IPS-20b (cell line): ENCODE results near the gene JARID2.

Source experiments
- H3K27ac ChIP-seq: one replicate; pipeline ENCODE4 v1.5.1; 2013; ENCODE audit warnings: low read length
- H3K27me3 ChIP-seq: 2 replicates; pipeline ENCODE4 v1.6.1; 2013; ENCODE audit warnings: mild to moderate bottlenecking, low read length, inconsistent platforms; ENCODE audit not compliant: insufficient read depth
- H3K36me3 ChIP-seq: 2 replicates; pipeline ENCODE4 v1.6.1; 2013; ENCODE audit warnings: low read depth, mild to moderate bottlenecking, inconsistent platforms, low read length, moderate library complexity; ENCODE audit not compliant: insufficient read depth
- H3K4me1 ChIP-seq: 2 replicates; pipeline ENCODE4 v1.6.1; 2013; ENCODE audit warnings: mild to moderate bottlenecking, control low read depth, inconsistent platforms, low read length, moderate library complexity; ENCODE audit not compliant: insufficient read depth
- H3K4me3 ChIP-seq: 2 replicates; pipeline ENCODE4 v1.5.1; 2013; ENCODE audit warnings: mild to moderate bottlenecking, low read length, inconsistent platforms
- H3K9ac ChIP-seq: 2 replicates; pipeline ENCODE4 v1.6.1; 2013; ENCODE audit warnings: low read depth, mild to moderate bottlenecking, inconsistent platforms, low read length, moderate library complexity
- H3K9me3 ChIP-seq: 2 replicates; pipeline ENCODE4 v1.6.1; 2013; ENCODE audit warnings: mild to moderate bottlenecking, low read depth, low read length, inconsistent platforms; ENCODE audit not compliant: insufficient read depth

The JARID2 gene

DNA sequence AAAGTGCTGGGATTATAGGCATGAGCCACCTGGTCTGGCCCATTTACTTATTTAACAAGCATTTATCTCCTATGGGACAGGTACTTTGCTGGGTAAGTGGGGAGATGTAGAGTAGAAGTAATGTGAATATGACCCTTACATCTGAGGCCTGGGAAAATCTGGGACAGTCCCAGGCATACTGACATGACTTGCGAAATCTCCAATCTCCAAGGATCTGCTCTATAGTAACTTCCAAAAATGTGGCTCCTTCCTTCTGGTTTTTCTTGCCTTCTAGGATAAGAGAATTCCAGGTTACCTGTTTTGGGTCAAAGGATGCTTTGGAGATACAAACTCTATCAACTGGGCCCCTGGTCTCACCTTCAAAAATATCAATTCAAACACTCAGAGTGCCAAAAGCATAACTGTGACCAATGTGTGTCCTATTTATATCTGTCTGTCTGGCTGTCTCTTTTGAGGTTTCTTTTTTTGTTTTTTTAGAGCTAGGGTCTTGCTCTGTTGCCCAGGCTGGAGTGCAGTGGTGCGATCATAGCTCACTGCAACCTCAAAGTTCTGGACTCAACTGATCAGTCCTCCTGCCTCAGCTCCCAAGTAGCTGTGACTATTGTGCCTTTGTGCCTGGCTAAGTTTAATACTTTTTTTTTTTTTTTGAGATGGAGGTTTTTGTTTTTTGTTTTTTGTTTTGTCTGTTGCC is 11.7 kb upstream of the JARID2 start:
- H3K9me3 ChIP-seq: no peaks in the 10 kb centered on the region
- no peak overlapping the region for H3K9ac ChIP-seq
- peaks cover under 1% of the 10 kb centered on the region; the same call in 1 of the 2 replicates for H3K4me1 ChIP-seq
- no peaks in the 10 kb centered on the region for H3K36me3 ChIP-seq
- no peaks in the 10 kb centered on the region for H3K27me3 ChIP-seq
- H3K27ac ChIP-seq: no peak overlapping the region
- H3K4me3 ChIP-seq: no peak overlapping the region

DNA sequence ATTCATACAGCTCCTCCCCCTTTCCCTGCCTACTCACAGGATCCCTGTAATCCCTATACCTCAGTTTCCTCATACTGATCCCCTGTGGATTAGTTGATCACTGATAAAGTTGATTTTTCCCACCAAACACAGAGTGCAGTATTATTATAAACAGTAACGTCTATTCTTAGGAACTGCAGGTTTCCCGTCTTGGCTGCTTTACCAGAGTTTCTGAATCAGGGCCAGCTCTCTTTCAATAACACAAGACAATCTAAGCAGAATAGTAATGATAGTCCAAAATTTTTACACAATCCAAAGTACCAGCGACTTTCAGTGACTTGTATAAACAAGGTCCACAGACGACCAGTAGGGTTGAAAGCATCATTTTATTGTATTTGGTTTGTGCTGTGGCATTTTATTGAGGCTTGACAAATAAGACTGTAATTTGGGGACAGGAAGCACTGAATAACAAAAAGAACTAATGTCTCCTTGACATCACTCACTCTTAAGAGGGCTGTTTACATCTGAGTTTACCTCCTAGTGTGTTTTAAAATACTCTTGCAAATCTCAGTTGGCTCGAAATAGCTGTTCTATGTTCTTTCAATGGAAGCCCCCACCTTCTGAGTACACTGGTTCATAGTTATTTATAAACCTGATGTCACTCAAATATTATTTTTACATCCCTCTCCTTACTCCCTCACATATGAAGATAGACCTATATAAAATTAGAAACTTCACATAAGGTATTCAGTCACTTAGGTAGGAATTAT is 6.1 kb upstream of the JARID2 start:
- Histone ChIP-seq H3K9me3 (no peaks in the 10 kb centered on the region), H3K9ac (peak overlapping the region; percentile 40; the same call in 1 of the 2 replicates), H3K27me3 (no peaks in the 10 kb centered on the region), H3K4me3 (peak overlapping the region; percentile 3; the same call in 1 of the 2 replicates), H3K27ac (peak overlapping the region; percentile 23), H3K4me1 (peaks cover 39% of the 10 kb centered on the region), H3K36me3 (no peaks in the 10 kb centered on the region)

DNA sequence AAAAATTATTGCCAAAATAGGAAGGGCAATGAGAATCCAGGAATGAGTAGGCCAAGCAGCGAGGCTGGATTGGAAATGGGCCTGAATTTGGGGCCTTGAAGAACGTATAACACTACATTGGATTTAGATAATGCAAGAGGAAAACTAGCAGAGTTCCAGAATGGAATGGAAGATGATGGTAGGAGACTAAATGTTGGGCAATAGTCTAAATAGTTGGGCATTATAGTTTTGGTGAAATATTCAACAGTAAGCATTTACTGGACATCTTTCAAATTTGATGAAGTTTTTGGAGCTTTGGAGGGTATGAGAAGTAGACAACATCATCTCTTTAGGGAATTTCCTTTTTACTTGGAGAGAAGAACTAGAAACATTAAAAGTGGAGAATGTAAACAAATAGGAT is 3.4 kb upstream of the JARID2 start:
- Histone ChIP-seq H3K4me3 (peak overlapping the region; percentile 100), H3K4me1 (peaks cover 39% of the 10 kb centered on the region), H3K9me3 (no peaks in the 10 kb centered on the region), H3K27me3 (no peaks in the 10 kb centered on the region), H3K27ac (peak overlapping the region; percentile 62), H3K36me3 (0 out of 2 replicates have a peak, but pooled peaks cover 10% of the 10 kb centered on the region), H3K9ac (peak overlapping the region; percentile 69; the same call in 1 of the 2 replicates)

DNA sequence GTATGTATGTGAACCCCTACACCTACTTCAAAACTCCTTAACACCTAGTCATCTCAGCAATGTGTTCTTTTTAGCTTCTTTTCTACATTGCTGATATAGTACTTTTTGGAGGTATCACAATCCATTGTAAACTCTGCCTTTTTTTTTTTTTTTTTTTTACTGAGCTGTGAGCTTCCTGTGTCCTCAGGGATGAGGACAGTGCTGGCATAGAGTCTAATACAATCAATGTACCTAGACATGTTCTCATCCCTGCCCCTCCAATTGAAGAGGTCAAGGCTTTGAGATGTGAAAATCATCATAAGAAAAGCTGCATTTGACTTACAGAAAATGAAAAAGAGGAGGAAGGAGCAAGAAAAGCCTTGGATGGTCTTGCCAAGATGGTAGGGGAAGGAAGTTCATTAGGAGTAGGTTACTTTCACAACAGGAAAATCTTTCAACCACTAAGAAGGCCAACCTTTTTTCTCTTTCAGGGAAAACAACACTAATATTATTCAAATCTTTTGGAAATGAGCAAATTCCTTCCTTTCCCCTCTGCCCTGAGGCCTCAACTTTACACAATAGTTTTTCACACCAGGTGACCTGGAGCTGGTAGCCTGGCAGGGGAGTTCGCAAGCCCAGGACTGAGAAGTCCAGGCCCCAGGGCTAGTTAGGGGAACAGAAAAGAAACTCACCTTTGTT is 2.8 kb upstream of the JARID2 start:
- H3K4me3 ChIP-seq: peak overlapping the region; percentile 100
- peak overlapping the region; percentile 69; the same call in 1 of the 2 replicates for H3K9ac ChIP-seq
- peaks cover 39% of the 10 kb centered on the region for H3K4me1 ChIP-seq
- H3K27ac ChIP-seq: peak overlapping the region; percentile 62
- no peaks in the 10 kb centered on the region for H3K27me3 ChIP-seq
- no peaks in the 10 kb centered on the region for H3K9me3 ChIP-seq
- H3K36me3 ChIP-seq: 0 out of 2 replicates have a peak, but pooled peaks cover 10% of the 10 kb centered on the region

DNA sequence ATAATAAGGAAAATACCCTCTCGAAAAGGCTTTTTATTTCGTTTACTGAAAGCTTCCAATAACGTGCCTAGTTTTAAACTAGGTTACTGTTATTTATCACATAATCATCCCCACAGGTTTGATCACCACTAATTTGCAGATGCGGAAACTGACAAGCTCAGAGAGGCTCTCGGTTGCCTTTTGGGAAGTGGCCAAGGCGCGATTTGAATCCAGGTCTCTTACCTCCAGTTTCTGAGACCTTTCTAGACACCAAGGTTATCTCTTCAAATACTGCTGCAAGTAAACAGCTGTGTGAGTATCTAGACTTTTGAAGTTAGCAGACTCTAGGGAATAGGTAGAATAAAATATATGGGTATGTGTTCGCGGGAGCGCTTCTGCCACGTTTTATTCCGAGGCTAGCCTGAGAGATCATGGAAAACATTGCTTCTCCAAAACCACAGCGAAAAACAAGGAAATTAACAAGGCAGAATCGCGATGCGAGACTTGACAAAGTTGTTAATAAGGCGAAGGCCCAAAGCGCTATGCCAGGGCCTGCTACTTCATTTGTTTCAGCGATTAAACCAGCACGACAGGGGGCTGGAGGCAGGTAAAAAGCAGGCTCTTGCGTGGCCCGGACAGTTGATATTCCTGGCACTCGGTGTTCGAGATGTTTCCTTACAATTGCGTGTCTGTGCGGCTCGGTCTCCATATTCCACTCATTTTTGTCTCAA is 1.8 kb upstream of the JARID2 start:
- Histone ChIP-seq H3K4me3 (peak overlapping the region; percentile 100), H3K9ac (peak overlapping the region; percentile 69), H3K9me3 (no peaks in the 10 kb centered on the region), H3K27me3 (no peaks in the 10 kb centered on the region), H3K36me3 (0 out of 2 replicates have a peak, but pooled peaks cover 10% of the 10 kb centered on the region), H3K4me1 (peaks cover 39% of the 10 kb centered on the region), H3K27ac (peak overlapping the region; percentile 52)

DNA sequence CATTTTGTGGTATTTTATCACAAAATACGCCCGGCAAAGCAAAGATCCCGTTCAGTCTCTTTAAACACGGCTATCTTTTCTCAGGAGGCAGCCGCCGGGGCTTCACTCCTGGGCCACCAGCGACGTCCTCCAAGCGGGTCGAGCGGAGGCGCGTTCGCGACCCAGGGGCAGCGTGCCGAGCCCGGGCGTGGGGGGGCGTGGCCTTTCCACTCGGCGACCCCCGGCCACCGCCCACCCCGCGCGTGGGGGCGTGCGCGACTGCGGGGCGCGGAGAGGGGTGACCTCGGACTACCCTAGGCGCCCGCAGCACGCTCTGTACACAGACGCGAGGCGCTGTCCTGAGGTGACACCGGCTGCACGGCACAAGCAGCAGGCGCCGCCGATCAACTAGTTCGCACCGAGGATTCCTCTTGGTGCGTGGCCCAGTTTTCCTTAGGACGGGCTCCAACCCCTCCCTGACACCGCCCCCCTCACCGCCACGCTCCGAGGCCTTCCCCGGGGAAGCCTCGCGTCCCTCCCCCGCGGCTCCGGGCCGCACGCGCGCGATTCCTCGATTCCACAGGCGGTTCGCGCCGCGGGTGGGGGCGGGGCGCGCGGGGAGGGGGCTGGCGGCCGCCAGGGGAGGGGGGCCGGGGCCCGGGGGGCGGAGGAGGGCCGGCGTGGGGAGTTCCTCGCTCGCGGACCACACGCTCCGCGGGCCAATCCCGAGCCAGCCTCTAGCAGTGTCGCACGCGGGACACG is 1.1 kb upstream of the JARID2 start:
- Histone ChIP-seq H3K36me3 (0 out of 2 replicates have a peak, but pooled peaks cover 10% of the 10 kb centered on the region), H3K27ac (no peak overlapping the region), H3K4me3 (peak overlapping the region; percentile 100), H3K4me1 (peaks cover 35% of the 10 kb centered on the region; the same call in 1 of the 2 replicates), H3K27me3 (no peaks in the 10 kb centered on the region), H3K9ac (peak overlapping the region; percentile 78), H3K9me3 (no peaks in the 10 kb centered on the region)

DNA sequence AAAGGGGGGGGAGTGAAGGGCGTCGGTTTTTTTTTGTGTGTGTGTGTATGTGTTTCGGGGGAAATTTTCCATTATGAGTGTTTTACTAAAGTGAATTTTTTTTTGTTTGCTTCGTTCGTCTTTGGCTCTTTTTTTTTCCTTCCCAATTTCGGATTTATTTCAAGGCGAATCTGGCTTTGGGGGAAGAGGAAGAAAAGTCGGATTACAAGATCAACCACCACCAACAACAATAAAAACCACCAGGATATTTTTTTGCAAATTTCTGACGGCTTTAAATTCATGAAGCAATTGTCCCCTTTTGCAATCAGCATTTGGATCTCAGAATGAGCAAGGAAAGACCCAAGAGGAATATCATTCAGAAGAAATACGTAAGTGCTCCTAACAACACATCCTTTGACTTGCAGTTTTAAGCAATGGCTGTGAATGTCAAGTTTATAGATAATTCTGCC is 372 bp downstream of the JARID2 start:
- no peaks in the 10 kb centered on the region for H3K9me3 ChIP-seq
- H3K27ac ChIP-seq: peak overlapping the region; percentile 73
- 0 out of 2 replicates have a peak, but pooled peaks cover 10% of the 10 kb centered on the region for H3K36me3 ChIP-seq
- H3K4me1 ChIP-seq: peaks cover 35% of the 10 kb centered on the region; the same call in 1 of the 2 replicates
- H3K4me3 ChIP-seq: peak overlapping the region; percentile 100
- H3K27me3 ChIP-seq: no peaks in the 10 kb centered on the region
- peak overlapping the region; percentile 98 for H3K9ac ChIP-seq

DNA sequence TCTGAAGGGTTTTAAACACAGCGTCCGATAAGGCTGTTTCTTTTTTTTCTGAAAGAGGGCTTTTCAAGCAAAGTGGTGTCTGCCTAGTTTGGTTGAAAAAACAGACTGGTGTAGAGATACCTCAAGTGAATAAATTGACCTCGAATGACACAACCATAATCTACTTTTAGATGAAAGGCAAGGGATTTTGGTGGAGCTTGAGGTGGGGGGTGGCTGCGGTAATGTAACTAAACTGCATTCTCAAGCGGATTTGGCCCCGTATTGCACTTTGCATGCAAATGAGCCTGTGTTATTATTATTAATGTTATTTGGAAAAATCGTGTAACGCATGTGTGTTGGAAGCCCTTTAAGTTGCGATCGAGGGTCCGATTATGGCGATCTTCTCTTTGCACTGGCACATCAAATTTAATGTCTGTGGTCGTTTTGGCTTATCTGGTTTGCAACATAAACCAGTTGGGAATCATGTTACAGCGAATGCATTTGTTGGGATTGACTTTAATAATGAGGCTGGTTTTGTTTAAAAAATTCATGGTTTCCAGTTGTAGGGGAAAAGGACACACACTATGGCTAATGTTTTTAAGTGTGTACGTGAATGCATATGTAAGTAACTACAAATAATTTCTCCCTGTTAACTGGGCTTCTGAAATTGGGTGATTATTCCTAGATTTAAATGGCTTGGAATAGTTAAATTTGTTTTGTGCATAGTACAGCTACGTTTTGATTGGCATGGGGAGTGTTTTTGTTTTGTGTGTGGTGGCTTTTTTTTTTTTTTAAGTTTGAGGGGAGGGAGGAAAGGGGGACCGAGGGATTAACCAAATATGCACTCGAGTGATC is 1.0 kb downstream of the JARID2 start:
- H3K4me3 ChIP-seq: peak overlapping the region; percentile 100
- no peaks in the 10 kb centered on the region for H3K9me3 ChIP-seq
- peaks cover 32% of the 10 kb centered on the region for H3K4me1 ChIP-seq
- H3K9ac ChIP-seq: peak overlapping the region; percentile 98
- H3K27ac ChIP-seq: peak overlapping the region; percentile 73
- no peaks in the 10 kb centered on the region for H3K27me3 ChIP-seq
- 0 out of 2 replicates have a peak, but pooled peaks cover 10% of the 10 kb centered on the region for H3K36me3 ChIP-seq

DNA sequence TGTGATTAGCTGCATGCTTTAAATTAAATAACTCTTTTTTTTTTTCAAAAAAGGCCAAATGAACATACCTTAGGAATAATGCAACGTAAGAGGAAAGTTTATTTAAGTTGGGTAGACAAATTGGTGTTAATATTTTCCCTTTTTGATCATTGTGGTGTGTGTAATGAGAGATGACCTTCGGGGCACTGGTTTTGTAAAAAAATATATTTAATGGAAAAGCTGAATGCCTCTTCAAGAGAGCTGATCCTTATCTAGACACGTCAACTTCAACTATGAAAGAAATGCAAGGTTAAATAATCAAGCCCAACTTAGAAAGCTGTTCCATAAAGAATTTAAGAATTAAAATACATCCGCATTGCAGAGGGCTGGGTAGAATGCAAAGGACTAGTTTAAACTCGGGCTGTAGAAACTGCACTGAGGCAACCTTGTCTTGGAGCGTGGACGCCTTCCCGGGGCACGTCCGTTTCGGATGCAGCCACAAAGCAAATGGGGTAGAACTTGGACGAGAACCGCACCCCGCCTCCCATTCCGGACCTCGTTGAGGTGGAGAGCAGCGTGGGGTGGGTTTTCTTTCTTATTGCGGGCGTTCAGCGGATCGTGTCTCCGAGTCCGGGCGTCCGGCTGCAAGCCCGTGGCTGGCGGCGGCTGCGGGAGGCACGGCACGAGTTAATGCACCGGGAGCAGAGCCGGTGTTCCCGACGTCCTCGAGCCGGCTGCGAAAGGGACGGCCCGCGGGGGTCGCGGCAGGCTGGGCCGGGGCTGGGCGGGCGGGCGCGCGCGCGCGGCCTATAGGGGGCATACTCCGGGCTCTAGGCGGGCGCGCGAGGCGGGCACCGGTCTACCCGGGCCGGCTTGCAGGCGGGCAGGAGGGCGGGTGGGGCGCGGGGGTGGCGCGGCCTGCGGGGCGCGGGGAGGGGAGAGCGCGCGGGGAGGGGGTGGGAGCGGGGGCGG is 1.9 kb downstream of the JARID2 start:
- no peaks in the 10 kb centered on the region for H3K27me3 ChIP-seq
- H3K9me3 ChIP-seq: no peaks in the 10 kb centered on the region
- peak overlapping the region; percentile 12 for H3K27ac ChIP-seq
- peaks cover 32% of the 10 kb centered on the region for H3K4me1 ChIP-seq
- peak overlapping the region; percentile 100 for H3K4me3 ChIP-seq
- peaks cover 10% of the 10 kb centered on the region; the same call in 1 of the 2 replicates for H3K36me3 ChIP-seq
- H3K9ac ChIP-seq: peak overlapping the region; percentile 98
